Measurements from ENCODE around the gene ATP6V0B. TPM values are rescaled to one million over a fixed set of nuclear protein-coding genes. Genes with fewer than 3 reads are reported as not detected.

The ATP6V0B gene
- total and polyA plus RNA-seq, 10 of the 15 experiments (the other 5 are each of a cell fraction or from before 2014, with no cell fraction given) = 65.3 to 250 (median 144) TPM

- POLR2A ChIA-PET = no interaction called here
- in situ Hi-C loops (cut with MboI) = no loop called here
- Histone ChIP-seq H3K9me3 (replicated peaks; ENCODE audit: control insufficient read depth, insufficient read depth, low read length) (no peaks in the 10 kb centered on the region), H3K27ac (ENCODE audit: control insufficient read depth, insufficient read depth) (no peak overlapping the region), H3K79me2 (ENCODE audit: control insufficient read depth, insufficient read depth, low read length) (no peaks in the 10 kb centered on the region), H4K20me1 (ENCODE audit: control insufficient read depth, insufficient read depth) (no peaks in the 10 kb centered on the region), H3K4me3 (no peak overlapping the region), H3K4me1 (ENCODE audit: control insufficient read depth, insufficient read depth, low read length) (no peaks in the 10 kb centered on the region), H3K4me2 (ENCODE audit: control insufficient read depth, insufficient read depth) (no peak overlapping the region), H3K27me3 (replicated peaks in 1 of 2; ENCODE audit: control insufficient read depth in 2 of 2, insufficient read depth in 2 of 2, low read length in 1 of 2) (no peaks in the 10 kb centered on the region), H3K9ac (ENCODE audit: control insufficient read depth, insufficient read depth, low read length) (no peak overlapping the region), H2AFZ (ENCODE audit: control insufficient read depth, low read depth, low read length) (no peak overlapping the region), H3K36me3 (ENCODE audit: control insufficient read depth in 2 of 2, insufficient read depth in 2 of 2, low read length in 1 of 2) (peaks cover 0 to 12% of the 10 kb centered on the region in 2 experiments; a peak in 1 of 4 replicates)
- CTCF ChIA-PET = no interaction called here
- TF ChIP-seq E2F8 (IDR thresholded peaks at IDR 0.05; ENCODE audit: low read depth, partially characterized antibody) (no peak), GATAD2B (conservative IDR thresholded peaks at IDR 0.05; ENCODE audit: low read depth) (no peak), EGR1 (IDR thresholded peaks at IDR 0.05; ENCODE audit: borderline replicate concordance in 1 of 2, low read depth in 2 of 2, low read length in 2 of 2) (no peak), FOS (IDR thresholded peaks at IDR 0.05; ENCODE audit: borderline replicate concordance, extremely low read depth, insufficient read length) (no peak), MYC (IDR thresholded peaks at IDR 0.05; ENCODE audit: insufficient read depth, insufficient read length, insufficient replicate concordance, low read length, severe bottlenecking) (no peak), IRF4 (IDR thresholded peaks at IDR 0.05; ENCODE audit: low read depth, low read length) (no peak), IKZF1 (conservative IDR thresholded peaks at IDR 0.05) (no peak), ZZZ3 (IDR thresholded peaks at IDR 0.05; ENCODE audit: control insufficient read depth, insufficient read length, low read depth) (no peak), HDAC6 (IDR thresholded peaks at IDR 0.05; ENCODE audit: unreplicated experiment) (no peak), NFIC (IDR thresholded peaks at IDR 0.05; ENCODE audit: low read depth, low read length) (no peak), SMC3 (IDR thresholded peaks at IDR 0.05; ENCODE audit: borderline replicate concordance, low read length) (no peak), PKNOX1 (IDR thresholded peaks at IDR 0.05) (no peak), DPF2 (IDR thresholded peaks at IDR 0.05) (no peak), BCL11A (IDR thresholded peaks at IDR 0.05; ENCODE audit: low read depth, low read length) (no peak), ESRRA (IDR thresholded peaks at IDR 0.05; ENCODE audit: low read length) (no peak), ZBED1 (IDR thresholded peaks at IDR 0.05; ENCODE audit: borderline replicate concordance) (no peak), MAX (IDR thresholded peaks at IDR 0.05; ENCODE audit: low read depth, low read length) (no peak), SMARCA5 (IDR thresholded peaks at IDR 0.05) (no peak)
- FAIRE-seq (no peak), DNase-seq (ENCODE audit: low read depth, low spot score) (no peak), ATAC-seq (no peak)
- intact Hi-C loops (cut with micrococcal nuclease; ENCODE audit: unreplicated experiment) = no loop called here
- BruUV-seq (replicated peaks) = no TSS peak
- SMC1A ChIA-PET (ENCODE audit: uncharacterized antibody, unreplicated experiment) = no interaction called here
- RAD21 ChIA-PET (ENCODE audit: unreplicated experiment) = no interaction called here
- 80% methylated on average over 8 of the region's 8 CpGs for WGBS (ENCODE audit: insufficient coverage, insufficient replicate concordance, low lambda C conversion rate, missing lambda C conversion rate)
Measured at GRCh38 chr1:43960798-43961197, 14.0 kb upstream of the ATP6V0B start.

All from GM12878 (cell line).